Thyroid gland (tissue), 4 donors: ENCODE measurements around the gene SUPT3H. TPM values are rescaled to one million over a fixed set of nuclear protein-coding genes. Genes with fewer than 3 reads are reported as not detected.

Experiments used
- DNase-seq, 2 donors: peaks; one replicate each; pipeline ENCODE4 v3.0.0-alpha.2; 2019
- H3K27ac ChIP-seq, 3 donors: fragments of 200-600 bp; sonication (generic); 1 replicate in 2 of 3; 2 replicates in 1 of 3; pipeline ENCODE4 v1.5.1; 2016 to 2019; ENCODE audit warnings: mild to moderate bottlenecking in 1 of 3, moderate library complexity in 1 of 3
- H3K27me3 ChIP-seq: fragments of 200-600 bp; sonication (generic); one replicate; pipeline ENCODE4 v1.5.1; 2019
- H3K36me3 ChIP-seq, 2 donors: fragments of 200-600 bp; sonication (generic); one replicate each; pipeline ENCODE4 v1.5.1; 2016 to 2019
- H3K4me1 ChIP-seq, 2 donors: fragments of 200-600 bp; sonication (generic); one replicate each; pipeline ENCODE4 v1.5.1; 2017 to 2019
- H3K4me3 ChIP-seq, 3 donors: fragments of 200-600 bp; sonication (generic); replicated peaks in 1 of 3; 1 replicate in 2 of 3; 2 replicates in 1 of 3; pipeline ENCODE4 v1.5.1; 2016; ENCODE audit warnings: mild to moderate bottlenecking in 1 of 3
- H3K9me3 ChIP-seq: fragments of 200-600 bp; sonication (generic); one replicate; pipeline ENCODE4 v1.5.1; 2017
- CTCF ChIP-seq, 6 experiments: fragments of 200-600 bp in 3 of 6; fragments of 450-650 bp in 3 of 6; sonication (generic) in 3 of 6; IDR thresholded peaks; one replicate each; pipeline ENCODE4 v1.5.1; 2016 to 2019; ENCODE audit warnings: antibody characterized with exemption in 6 of 6, mild to moderate bottlenecking in 2 of 6, inconsistent platforms in 1 of 6, moderate library complexity in 1 of 6
- POLR2A ChIP-seq, 2 donors: fragments of 450-650 bp; IDR thresholded peaks; one replicate each; pipeline ENCODE4 v1.6.1; 2017; ENCODE audit warnings: antibody characterized with exemption in 2 of 2, mild to moderate bottlenecking in 2 of 2, moderate library complexity in 1 of 2
- WGBS, 2 donors: methylation state at CpG; one replicate each; pipeline ENCODE4 v1.1.5; 2017; 5-methylcytosine and 5-hydroxymethylcytosine counted together
- intact Hi-C: fragments of 100-400 bp; cut with DNase I; formaldehyde crosslinking; loops from one replicate; pipeline ENCODE4 v1.15.1; 2023
- total RNA-seq, 4 donors: library from RNA; depleted of rRNA; stranded (reverse); fragments of >200 nt; gene quantifications; one replicate each; pipeline ENCODE4 v1.2.3, GENCODE V29; 2016

SUPT3H gene
- total RNA-seq, 4 donors from 2014 or later = 9.8 to 21.6 (median 11.1) TPM

- DNase-seq = no peak
- Histone ChIP-seq H3K4me1 (no peaks in the 10 kb centered on the region), H3K36me3 (no peaks in the 10 kb centered on the region), H3K9me3 (no peaks in the 10 kb centered on the region), H3K27ac (no peak overlapping the region), H3K4me3 (no peak overlapping the region), H3K27me3 (no peaks in the 10 kb centered on the region)
- intact Hi-C loops = no loop called here
- no peak for TF ChIP-seq CTCF (IDR thresholded peaks at IDR 0.05)
- TF ChIP-seq POLR2A (IDR thresholded peaks at IDR 0.05) = no peak
- 72 to 96% methylated on average over 3 of the region's 3 CpGs for WGBS, 2 donors
Measured at GRCh38 chr6:44943541-44943940, 434.2 kb downstream of the SUPT3H start.

GRCh38 chr6:44942798-44943197, 434.9 kb downstream of the SUPT3H start:
- Histone ChIP-seq H3K4me3 (no peak overlapping the region), H3K27ac (no peak overlapping the region), H3K27me3 (no peaks in the 10 kb centered on the region), H3K9me3 (no peaks in the 10 kb centered on the region), H3K36me3 (no peaks in the 10 kb centered on the region), H3K4me1 (no peaks in the 10 kb centered on the region)
- no peak for DNase-seq
- TF ChIP-seq CTCF (IDR thresholded peaks at IDR 0.05) = no peak
- no peak for TF ChIP-seq POLR2A (IDR thresholded peaks at IDR 0.05)
- intact Hi-C loops = no loop called here
- WGBS, 2 donors = 98 to 99% methylated on average over 1 of the region's 1 CpG

- Histone ChIP-seq H3K27ac (no peak overlapping the region), H3K36me3 (no peaks in the 10 kb centered on the region), H3K4me3 (no peak overlapping the region), H3K4me1 (no peaks in the 10 kb centered on the region), H3K27me3 (no peaks in the 10 kb centered on the region), H3K9me3 (no peaks in the 10 kb centered on the region)
- no peak for TF ChIP-seq POLR2A (IDR thresholded peaks at IDR 0.05)
- no peak for TF ChIP-seq CTCF (IDR thresholded peaks at IDR 0.05)
- intact Hi-C loops = no loop called here
- DNase-seq = no peak
- 77 to 90% methylated on average over 6 of the region's 6 CpGs for WGBS, 2 donors
Measured at GRCh38 chr6:44942201-44942600, 435.5 kb downstream of the SUPT3H start.

- no peak for DNase-seq
- H3K9me3 ChIP-seq = no peaks in the 10 kb centered on the region
- TF ChIP-seq CTCF (IDR thresholded peaks at IDR 0.05) (no peak), POLR2A (IDR thresholded peaks at IDR 0.05) (no peak)
- no peaks in the 10 kb centered on the region for H3K27me3 ChIP-seq
- intact Hi-C loops = no loop called here
- no peaks in the 10 kb centered on the region for H3K4me1 ChIP-seq
- 44 to 100% methylated on average over 1 of the region's 1 CpG for WGBS, 2 donors
- no peak overlapping the region for H3K4me3 ChIP-seq
- no peaks in the 10 kb centered on the region for H3K36me3 ChIP-seq
- H3K27ac ChIP-seq = no peak overlapping the region
Measured at GRCh38 chr6:44940367-44940766, 437.4 kb downstream of the SUPT3H start.

- 86 to 90% methylated on average over 2 of the region's 2 CpGs for WGBS, 2 donors
- H3K27ac ChIP-seq = no peak overlapping the region
- intact Hi-C loops = no loop called here
- DNase-seq = no peak
- TF ChIP-seq CTCF (IDR thresholded peaks at IDR 0.05) (no peak), POLR2A (IDR thresholded peaks at IDR 0.05) (no peak)
- H3K4me1 ChIP-seq = no peaks in the 10 kb centered on the region
- H3K27me3 ChIP-seq = no peaks in the 10 kb centered on the region
- H3K36me3 ChIP-seq = no peaks in the 10 kb centered on the region
- H3K4me3 ChIP-seq = no peak overlapping the region
- no peaks in the 10 kb centered on the region for H3K9me3 ChIP-seq
Measured at GRCh38 chr6:44935693-44936300, 441.9 kb downstream of the SUPT3H start.
